ENCODE measurements around the gene SERPINB13.

DNA sequence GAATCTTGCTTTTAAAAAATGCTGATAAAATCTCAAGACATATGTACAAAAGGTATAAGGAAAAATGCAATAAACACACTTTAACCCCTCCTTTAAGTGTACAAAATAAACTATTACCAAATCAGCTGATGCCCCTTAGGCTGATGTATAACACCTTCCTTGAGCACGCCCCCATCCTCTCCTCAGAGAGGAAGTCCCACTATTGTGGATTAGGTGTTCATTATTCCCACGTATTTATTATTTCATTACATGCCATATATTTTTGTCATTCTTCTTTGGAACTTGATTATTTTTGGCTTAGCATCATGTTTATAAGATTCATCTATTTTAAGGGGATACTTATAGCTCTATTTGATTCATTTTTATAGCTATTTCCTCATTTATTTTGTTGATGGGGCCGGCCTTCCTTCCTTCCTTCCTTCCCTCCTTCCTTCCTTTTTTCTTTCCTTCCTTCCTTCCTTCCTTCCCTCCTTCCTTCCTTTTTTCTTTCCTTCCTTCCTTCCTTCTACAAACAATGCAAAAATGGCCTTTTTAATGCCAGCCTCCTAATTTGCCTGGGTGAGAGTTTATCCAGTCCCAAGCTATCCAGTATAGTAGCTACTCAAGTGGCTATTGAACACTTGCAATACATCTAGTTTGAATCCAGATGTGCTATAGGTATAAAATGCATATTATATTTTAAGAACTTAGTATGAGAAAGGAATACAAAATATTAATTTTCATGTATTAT, 4.0 kb downstream of the SERPINB13 start:
- TF ChIP-seq, protein P1, sequence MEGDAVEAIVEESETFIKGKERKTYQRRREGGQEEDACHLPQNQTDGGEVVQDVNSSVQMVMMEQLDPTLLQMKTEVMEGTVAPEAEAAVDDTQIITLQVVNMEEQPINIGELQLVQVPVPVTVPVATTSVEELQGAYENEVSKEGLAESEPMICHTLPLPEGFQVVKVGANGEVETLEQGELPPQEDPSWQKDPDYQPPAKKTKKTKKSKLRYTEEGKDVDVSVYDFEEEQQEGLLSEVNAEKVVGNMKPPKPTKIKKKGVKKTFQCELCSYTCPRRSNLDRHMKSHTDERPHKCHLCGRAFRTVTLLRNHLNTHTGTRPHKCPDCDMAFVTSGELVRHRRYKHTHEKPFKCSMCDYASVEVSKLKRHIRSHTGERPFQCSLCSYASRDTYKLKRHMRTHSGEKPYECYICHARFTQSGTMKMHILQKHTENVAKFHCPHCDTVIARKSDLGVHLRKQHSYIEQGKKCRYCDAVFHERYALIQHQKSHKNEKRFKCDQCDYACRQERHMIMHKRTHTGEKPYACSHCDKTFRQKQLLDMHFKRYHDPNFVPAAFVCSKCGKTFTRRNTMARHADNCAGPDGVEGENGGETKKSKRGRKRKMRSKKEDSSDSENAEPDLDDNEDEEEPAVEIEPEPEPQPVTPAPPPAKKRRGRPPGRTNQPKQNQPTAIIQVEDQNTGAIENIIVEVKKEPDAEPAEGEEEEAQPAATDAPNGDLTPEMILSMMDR (optimal IDR thresholded peaks at IDR 0.05 in 1 of 3, IDR thresholded peaks at IDR 0.05 in 1 of 3, conservative IDR thresholded peaks at IDR 0.05 in 1 of 3; ENCODE audit: extremely low read depth in 1 of 3, insufficient read depth in 2 of 3, low read length in 3 of 3), result no peak
- TF ChIP-seq EZH2 (IDR thresholded peaks at IDR 0.05; ENCODE audit: low read length), result no peak

Measured in keratinocyte (primary cell).